HepG2 (cell line): ENCODE results near the gene AHRR. TPM values are rescaled to one million over a fixed set of nuclear protein-coding genes. Genes with fewer than 3 reads are reported as not detected.

Source experiments
- AGO1 ChIP-seq: fragments of 200-400 bp; formaldehyde crosslinking; IDR thresholded peaks from 2 replicates; pipeline ENCODE4 v1.6.1; 2017; ENCODE audit warnings: mild to moderate bottlenecking, low read depth, low read length, moderate library complexity; ENCODE audit not compliant: poor library complexity, severe bottlenecking
- BCL6 ChIP-seq: IDR thresholded peaks from 2 replicates; pipeline ENCODE4 v1.6.1; 2016; ENCODE audit warnings: missing genetic modification reagents, missing compliant biosample characterization
- CBX1 ChIP-seq: IDR thresholded peaks from one replicate; pipeline ENCODE4 v1.6.1; 2016; ENCODE audit warnings: antibody characterized with exemption, low read depth
- CEBPG ChIP-seq: IDR thresholded peaks from 2 replicates; pipeline ENCODE4 v1.6.1; 2016
- FOXA3 ChIP-seq: IDR thresholded peaks from 2 replicates; pipeline ENCODE4 v1.6.1; 2016; ENCODE audit warnings: missing genetic modification reagents, missing compliant biosample characterization
- HDAC1 ChIP-seq: sonication (generic); formaldehyde crosslinking; IDR thresholded peaks from 2 replicates; pipeline ENCODE4 v1.5.1; 2020; ENCODE audit warnings: mild to moderate bottlenecking, missing genetic modification reagents
- IRF2 ChIP-seq: IDR thresholded peaks from 2 replicates; pipeline ENCODE4 v1.6.1; 2018; ENCODE audit warnings: missing genetic modification reagents, missing compliant biosample characterization
- MIXL1 ChIP-seq: IDR thresholded peaks from 2 replicates; pipeline ENCODE4 v1.6.1; 2016
- PRMT3 ChIP-seq: sonication (generic); formaldehyde crosslinking; IDR thresholded peaks from 2 replicates; pipeline ENCODE4 v1.8.1; 2022; ENCODE audit warnings: low read depth, mild to moderate bottlenecking, moderate library complexity, missing genetic modification reagents, borderline replicate concordance
- RAD21 ChIP-seq: fragments of 450-650 bp; formaldehyde crosslinking; IDR thresholded peaks from 2 replicates; pipeline ENCODE4 v1.5.0; 2020; ENCODE audit warnings: mild to moderate bottlenecking
- SIN3B ChIP-seq: fragments of 150-350 bp; IDR thresholded peaks from 2 replicates; pipeline ENCODE4 v1.6.1; 2014; ENCODE audit warnings: low read length
- ZNF20 ChIP-seq: sonication (generic); formaldehyde crosslinking; IDR thresholded peaks from 2 replicates; pipeline ENCODE4 v1.4.0; 2020; ENCODE audit warnings: mild to moderate bottlenecking, moderate library complexity, missing genetic modification reagents
- ZNF335 ChIP-seq: sonication (generic); formaldehyde crosslinking; IDR thresholded peaks from 2 replicates; pipeline ENCODE4 v1.4.0; 2020; ENCODE audit warnings: missing genetic modification reagents
- ZNF382 ChIP-seq: sonication (generic); formaldehyde crosslinking; IDR thresholded peaks from 2 replicates; pipeline ENCODE4 v1.5.0; 2020; ENCODE audit warnings: missing genetic modification reagents, mild to moderate bottlenecking, borderline replicate concordance
- ZNF549 ChIP-seq: sonication (generic); formaldehyde crosslinking; IDR thresholded peaks from 2 replicates; pipeline ENCODE4 v1.5.0; 2020; ENCODE audit warnings: missing genetic modification reagents
- ZNF644 ChIP-seq: IDR thresholded peaks from 2 replicates; pipeline ENCODE4 v1.6.1; 2016; ENCODE audit warnings: low read depth
- ZSCAN9 ChIP-seq: IDR thresholded peaks from 2 replicates; pipeline ENCODE4 v1.6.1; 2016; ENCODE audit warnings: borderline replicate concordance
- polyA plus RNA-seq, 8 experiments: library from polyadenylated mRNA; depleted of rRNA in 3 of 8; stranded (reverse) in 7 of 8; unstranded in 1 of 8; fragments of >200 nt; fragmentation: Illumina TruSeq in 4 of 8; extraction: Trizol in 4 of 8; gene quantifications; 2 replicates each; pipeline versions ENCODE4 v1.2.1 to v1.2.3, GENCODE V29; 2011 to 2016; ENCODE audit warnings: low read depth in 4 of 8, missing spikeins in 1 of 8, mixed read lengths in 1 of 8; ENCODE audit not compliant: insufficient read depth in 1 of 8
- total RNA-seq, 5 experiments: library from RNA; depleted of rRNA; stranded (reverse); fragments of >200 nt; fragmentation: Illumina TruSeq; extraction: Trizol; gene quantifications; 2 replicates each; pipeline ENCODE4 v1.2.3, GENCODE V29; 2016; ENCODE audit warnings: low read depth in 1 of 5
- TF ChIP-seq, protein P1 (sequence below): sonication (generic); formaldehyde crosslinking; IDR thresholded peaks from 2 replicates; pipeline ENCODE4 v1.5.0; 2020; ENCODE audit warnings: mild to moderate bottlenecking, missing genetic modification reagents
- TF ChIP-seq, protein P2 (sequence below), 2 experiments: sonication (generic) in 1 of 2; formaldehyde crosslinking in 1 of 2; IDR thresholded peaks; 2 replicates each; pipeline versions ENCODE4 v1.4.0 to v1.6.1; 2016 to 2020; ENCODE audit warnings: borderline replicate concordance in 1 of 2, low read depth in 1 of 2, mild to moderate bottlenecking in 1 of 2, missing genetic modification reagents in 1 of 2
- TF ChIP-seq, protein P3 (sequence below): sonication (generic); formaldehyde crosslinking; IDR thresholded peaks from 2 replicates; pipeline ENCODE4 v1.8.1; 2023; ENCODE audit warnings: mild to moderate bottlenecking, moderate library complexity, missing genetic modification reagents
- TF ChIP-seq, protein P4 (sequence below): sonication (generic); formaldehyde crosslinking; IDR thresholded peaks from 2 replicates; pipeline ENCODE4 v1.5.1; 2020; ENCODE audit warnings: mild to moderate bottlenecking, moderate library complexity, missing genetic modification reagents

The AHRR gene
- total and polyA plus RNA-seq, 2 of the 13 experiments (the other 11 are each of a cell fraction or from before 2014, with no cell fraction given), result 0.28 to 0.35 TPM

DNA sequence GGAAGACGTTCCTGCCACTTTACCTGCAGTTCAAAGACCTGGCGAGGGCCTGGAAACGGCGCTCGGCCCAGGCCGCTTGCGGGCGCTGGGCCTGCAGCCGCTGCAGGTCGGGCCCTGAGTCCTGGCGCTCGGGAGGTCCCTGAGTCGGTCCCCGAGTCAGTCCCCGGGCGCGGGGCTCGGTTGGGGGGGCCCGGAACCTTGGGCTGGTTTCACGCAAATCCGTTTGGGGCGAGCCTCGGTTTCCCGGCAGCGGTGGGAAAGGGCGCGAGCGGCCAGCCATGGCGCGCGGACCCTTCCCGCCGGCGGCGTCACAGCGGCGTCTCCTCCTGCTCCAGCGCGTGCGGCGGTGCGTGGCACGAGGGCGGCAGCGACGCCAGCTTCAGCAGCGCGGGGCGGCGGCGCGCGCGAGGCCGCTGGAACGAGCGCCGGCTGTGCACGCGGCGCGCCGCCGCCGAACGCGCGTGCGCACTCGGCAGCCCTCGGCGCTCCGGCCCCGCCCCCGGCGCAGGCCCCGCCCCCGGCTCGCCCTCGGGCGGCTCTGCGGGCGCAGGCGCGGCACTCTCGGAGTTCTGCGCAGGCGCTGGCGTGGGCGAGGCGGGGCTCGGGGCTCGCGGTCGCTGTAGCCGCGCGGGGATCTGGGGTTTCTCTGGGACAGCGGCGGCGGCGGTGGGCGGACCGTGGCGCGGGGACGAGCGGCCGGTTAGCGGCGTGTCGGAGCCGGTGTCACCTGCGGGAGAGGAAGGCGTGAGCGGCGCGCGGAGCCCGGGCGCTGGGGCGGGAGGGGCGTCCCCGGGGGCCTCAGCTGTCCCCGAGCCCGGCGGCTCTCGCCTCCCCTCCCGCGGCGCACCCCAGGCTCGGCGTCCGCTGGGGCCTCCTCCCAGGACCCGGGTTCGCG is 151.4 kb downstream of the AHRR start (continued):
- TF ChIP-seq, protein P1, sequence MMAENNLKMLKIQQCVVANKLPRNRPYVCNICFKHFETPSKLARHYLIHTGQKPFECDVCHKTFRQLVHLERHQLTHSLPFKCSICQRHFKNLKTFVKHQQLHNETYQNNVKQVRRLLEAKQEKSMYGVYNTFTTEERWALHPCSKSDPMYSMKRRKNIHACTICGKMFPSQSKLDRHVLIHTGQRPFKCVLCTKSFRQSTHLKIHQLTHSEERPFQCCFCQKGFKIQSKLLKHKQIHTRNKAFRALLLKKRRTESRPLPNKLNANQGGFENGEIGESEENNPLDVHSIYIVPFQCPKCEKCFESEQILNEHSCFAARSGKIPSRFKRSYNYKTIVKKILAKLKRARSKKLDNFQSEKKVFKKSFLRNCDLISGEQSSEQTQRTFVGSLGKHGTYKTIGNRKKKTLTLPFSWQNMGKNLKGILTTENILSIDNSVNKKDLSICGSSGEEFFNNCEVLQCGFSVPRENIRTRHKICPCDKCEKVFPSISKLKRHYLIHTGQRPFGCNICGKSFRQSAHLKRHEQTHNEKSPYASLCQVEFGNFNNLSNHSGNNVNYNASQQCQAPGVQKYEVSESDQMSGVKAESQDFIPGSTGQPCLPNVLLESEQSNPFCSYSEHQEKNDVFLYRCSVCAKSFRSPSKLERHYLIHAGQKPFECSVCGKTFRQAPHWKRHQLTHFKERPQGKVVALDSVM, result peak; percentile 75
- TF ChIP-seq ZSCAN9 (CRISPR knock-in tag), result peak; percentile 86; the same call in 1 of the 2 replicates
- TF ChIP-seq ZNF335 (CRISPR knock-in tag), result no peak
- TF ChIP-seq MIXL1 (CRISPR knock-in tag), result peak; percentile 12; the same call in 1 of the 2 replicates
- TF ChIP-seq ZNF20 (CRISPR knock-in tag), result peak; percentile 55; the same call in 1 of the 2 replicates
- no peak for TF ChIP-seq ZNF549 (CRISPR knock-in tag)
- no peak for TF ChIP-seq SIN3B
- TF ChIP-seq AGO1, result peak; percentile 30
- TF ChIP-seq, protein P2, sequence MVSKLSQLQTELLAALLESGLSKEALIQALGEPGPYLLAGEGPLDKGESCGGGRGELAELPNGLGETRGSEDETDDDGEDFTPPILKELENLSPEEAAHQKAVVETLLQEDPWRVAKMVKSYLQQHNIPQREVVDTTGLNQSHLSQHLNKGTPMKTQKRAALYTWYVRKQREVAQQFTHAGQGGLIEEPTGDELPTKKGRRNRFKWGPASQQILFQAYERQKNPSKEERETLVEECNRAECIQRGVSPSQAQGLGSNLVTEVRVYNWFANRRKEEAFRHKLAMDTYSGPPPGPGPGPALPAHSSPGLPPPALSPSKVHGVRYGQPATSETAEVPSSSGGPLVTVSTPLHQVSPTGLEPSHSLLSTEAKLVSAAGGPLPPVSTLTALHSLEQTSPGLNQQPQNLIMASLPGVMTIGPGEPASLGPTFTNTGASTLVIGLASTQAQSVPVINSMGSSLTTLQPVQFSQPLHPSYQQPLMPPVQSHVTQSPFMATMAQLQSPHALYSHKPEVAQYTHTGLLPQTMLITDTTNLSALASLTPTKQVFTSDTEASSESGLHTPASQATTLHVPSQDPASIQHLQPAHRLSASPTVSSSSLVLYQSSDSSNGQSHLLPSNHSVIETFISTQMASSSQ (IDR thresholded peaks at IDR 0.05; ENCODE audit: low read depth), result no peak
- TF ChIP-seq, protein P2 (CRISPR knock-in tag; IDR thresholded peaks at IDR 0.05; ENCODE audit: borderline replicate concordance), result peak; percentile 30; the same call in 1 of the 2 replicates
- TF ChIP-seq ZNF382 (CRISPR knock-in tag), result no peak
- TF ChIP-seq, protein P3, sequence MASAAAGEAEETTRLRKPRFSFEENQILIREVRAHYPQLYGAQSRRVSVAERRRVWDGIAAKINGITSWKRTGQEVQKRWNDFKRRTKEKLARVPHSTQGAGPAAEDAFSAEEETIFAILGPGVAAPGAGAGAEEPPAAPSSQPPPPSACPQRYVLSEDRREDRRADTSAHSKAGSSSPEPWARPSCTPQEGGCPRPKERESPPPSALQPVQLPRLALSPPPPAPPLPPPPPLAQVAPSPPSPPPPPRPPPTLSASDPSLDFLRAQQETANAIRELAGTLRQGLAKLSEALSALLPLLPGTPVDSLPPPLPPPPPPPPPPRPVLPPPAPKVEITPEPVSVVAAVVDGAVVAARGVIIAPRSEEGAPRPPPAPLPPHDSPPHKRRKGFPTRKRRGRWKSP (CRISPR knock-in tag), result peak; percentile 81; the same call in 1 of the 2 replicates
- TF ChIP-seq CBX1, result no peak
- TF ChIP-seq RAD21 (CRISPR knock-in tag), result peak; percentile 53
- no peak; the same call in 1 of the 2 replicates for TF ChIP-seq BCL6
- peak; percentile 47; the same call in 1 of the 2 replicates for TF ChIP-seq HDAC1 (CRISPR knock-in tag)
- TF ChIP-seq CEBPG (CRISPR knock-in tag), result no peak
- peak; percentile 95 for TF ChIP-seq PRMT3 (CRISPR knock-in tag)
- TF ChIP-seq, protein P4, sequence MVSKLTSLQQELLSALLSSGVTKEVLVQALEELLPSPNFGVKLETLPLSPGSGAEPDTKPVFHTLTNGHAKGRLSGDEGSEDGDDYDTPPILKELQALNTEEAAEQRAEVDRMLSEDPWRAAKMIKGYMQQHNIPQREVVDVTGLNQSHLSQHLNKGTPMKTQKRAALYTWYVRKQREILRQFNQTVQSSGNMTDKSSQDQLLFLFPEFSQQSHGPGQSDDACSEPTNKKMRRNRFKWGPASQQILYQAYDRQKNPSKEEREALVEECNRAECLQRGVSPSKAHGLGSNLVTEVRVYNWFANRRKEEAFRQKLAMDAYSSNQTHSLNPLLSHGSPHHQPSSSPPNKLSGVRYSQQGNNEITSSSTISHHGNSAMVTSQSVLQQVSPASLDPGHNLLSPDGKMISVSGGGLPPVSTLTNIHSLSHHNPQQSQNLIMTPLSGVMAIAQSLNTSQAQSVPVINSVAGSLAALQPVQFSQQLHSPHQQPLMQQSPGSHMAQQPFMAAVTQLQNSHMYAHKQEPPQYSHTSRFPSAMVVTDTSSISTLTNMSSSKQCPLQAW, result no peak
- TF ChIP-seq ZNF644 (CRISPR knock-in tag), result no peak
- 0 out of 2 replicates have a peak, but pooled peaks have one; percentile 27 for TF ChIP-seq FOXA3 (CRISPR knock-in tag)
- no peak for TF ChIP-seq IRF2
